IMR-90 (cell line): ENCODE results near the gene EDEM3. TPM values are rescaled to one million over a fixed set of nuclear protein-coding genes. Genes with fewer than 3 reads are reported as not detected.

Experiments used
- ATAC-seq: fragments of 200-7000 bp; cut with Tn5 transposase; 2 replicates; pipeline ENCODE4 v1.9.1; 2020; ENCODE audit warnings: low read depth, mild to moderate bottlenecking, moderate library complexity
- BruUV-seq: library from RNA; stranded (reverse); fragments of 400-500 nt; replicated peaks from 2 replicates; lab custom pipeline; 2021; lab: Mats Ljungman, UMichigan
- CTCF ChIA-PET: fragments of 300-600 bp; formaldehyde crosslinking; extraction: SDS; loops from one replicate; lab custom pipeline; 2021; ENCODE audit warnings: antibody characterized with exemption; lab: Yijun Ruan, JAX
- POLR2A ChIA-PET: fragments of 300-600 bp; sonication (Branson Sonifier 250); formaldehyde crosslinking; loops from one replicate; lab custom pipeline; 2022; ENCODE audit warnings: antibody characterized with exemption; ENCODE audit not compliant: unreplicated experiment; lab: Charles Lee
- DNase-seq: peaks from one replicate; pipeline ENCODE4 v3.0.0; 2013
- H2AFZ ChIP-seq: replicated peaks from 2 replicates; pipeline ENCODE3; 2013; ENCODE audit warnings: low read length, mild to moderate bottlenecking; ENCODE audit not compliant: poor library complexity
- H2AK5ac ChIP-seq: 2 replicates; pipeline ENCODE4 v1.6.1; 2013; ENCODE audit warnings: low read depth, low read length, inconsistent platforms
- H2AK9ac ChIP-seq: replicated peaks from 2 replicates; pipeline ENCODE3; 2013; ENCODE audit warnings: mild to moderate bottlenecking, low read depth, low read length, moderate library complexity; ENCODE audit not compliant: poor library complexity
- H2BK120ac ChIP-seq: 2 replicates; pipeline ENCODE4 v1.6.1; 2013; ENCODE audit warnings: low read depth, low read length, inconsistent platforms
- H2BK15ac ChIP-seq: 3 replicates; pipeline ENCODE4 v1.6.1; 2013; ENCODE audit warnings: low read depth, low read length, inconsistent platforms
- H2BK20ac ChIP-seq: 2 replicates; pipeline ENCODE4 v1.6.1; 2013; ENCODE audit warnings: low read depth, mild to moderate bottlenecking, inconsistent platforms, low read length, moderate library complexity
- H2BK5ac ChIP-seq: 2 replicates; pipeline ENCODE4 v1.6.1; 2013; ENCODE audit warnings: mild to moderate bottlenecking, low read depth, low read length, inconsistent platforms; ENCODE audit not compliant: poor library complexity, severe bottlenecking
- H3K14ac ChIP-seq: replicated peaks from 2 replicates; pipeline ENCODE4 v1.6.1; 2013; ENCODE audit warnings: low read depth, low read length, inconsistent platforms
- H3K18ac ChIP-seq: 2 replicates; pipeline ENCODE4 v1.6.1; 2013; ENCODE audit warnings: low read depth, low read length, control low read depth
- H3K23ac ChIP-seq: 2 replicates; pipeline ENCODE4 v1.6.1; 2013; ENCODE audit warnings: low read depth, low read length, inconsistent platforms
- H3K27ac ChIP-seq: 2 replicates; pipeline ENCODE4 v1.5.1; 2013; ENCODE audit warnings: mild to moderate bottlenecking, control low read depth, low read length; ENCODE audit not compliant: insufficient read depth
- H3K27me3 ChIP-seq: 2 replicates; pipeline ENCODE4 v1.6.1; 2013; ENCODE audit warnings: low read length; ENCODE audit not compliant: control insufficient read depth, insufficient read depth
- H3K36me3 ChIP-seq: 2 replicates; pipeline ENCODE4 v1.6.1; 2013; ENCODE audit warnings: low read length, mixed read lengths; ENCODE audit not compliant: control insufficient read depth, insufficient read depth
- H3K4ac ChIP-seq: 2 replicates; pipeline ENCODE4 v1.6.1; 2013; ENCODE audit warnings: low read depth, low read length, inconsistent platforms
- H3K4me1 ChIP-seq: 2 replicates; pipeline ENCODE4 v1.6.1; 2013; ENCODE audit warnings: low read length, mixed read lengths; ENCODE audit not compliant: control insufficient read depth, insufficient read depth
- H3K4me2 ChIP-seq: 2 replicates; pipeline ENCODE4 v1.6.1; 2013; ENCODE audit warnings: low read depth, mild to moderate bottlenecking, control low read depth, low read length, moderate library complexity
- H3K4me3 ChIP-seq: 2 replicates; pipeline ENCODE4 v1.5.1; 2013; ENCODE audit warnings: low read depth, mild to moderate bottlenecking, control low read depth, low read length, moderate library complexity; ENCODE audit not compliant: insufficient read depth
- H3K56ac ChIP-seq: 2 replicates; pipeline ENCODE4 v1.6.1; 2013; ENCODE audit warnings: low read length, inconsistent platforms; ENCODE audit not compliant: insufficient read depth; ENCODE audit errors: extremely low read depth
- H3K79me1 ChIP-seq, 2 experiments: 2 replicates each; pipeline ENCODE4 v1.6.1; 2013; ENCODE audit warnings: low read length in 2 of 2, inconsistent platforms in 1 of 2, low read depth in 1 of 2
- H3K9ac ChIP-seq: 2 replicates; pipeline ENCODE4 v1.6.1; 2013; ENCODE audit warnings: low read depth, low read length, control low read depth
- H3K9me1 ChIP-seq: 2 replicates; pipeline ENCODE4 v1.6.1; 2013; ENCODE audit warnings: low read length, inconsistent platforms; ENCODE audit not compliant: insufficient read depth
- H3K9me3 ChIP-seq: 2 replicates; pipeline ENCODE4 v1.6.1; 2013; ENCODE audit warnings: low read length; ENCODE audit not compliant: control insufficient read depth, insufficient read depth
- H4K20me1 ChIP-seq: 2 replicates; pipeline ENCODE4 v1.6.1; 2013; ENCODE audit warnings: low read length, inconsistent platforms; ENCODE audit not compliant: insufficient read depth
- H4K5ac ChIP-seq: 2 replicates; pipeline ENCODE4 v1.6.1; 2013; ENCODE audit warnings: mild to moderate bottlenecking, low read depth, low read length, control low read depth
- H4K8ac ChIP-seq, 2 experiments: 2 replicates each; pipeline ENCODE4 v1.6.1; 2013; ENCODE audit warnings: low read depth in 2 of 2, low read length in 2 of 2, control low read depth in 1 of 2, inconsistent platforms in 1 of 2
- H4K91ac ChIP-seq: 2 replicates; pipeline ENCODE4 v1.6.1; 2013; ENCODE audit warnings: low read depth, low read length, inconsistent platforms; ENCODE audit not compliant: insufficient read depth
- BHLHE40 ChIP-seq: fragments of 150-350 bp; IDR thresholded peaks from 2 replicates; pipeline ENCODE4 v1.6.1; 2016; ENCODE audit warnings: mild to moderate bottlenecking, low read depth, low read length
- CEBPB ChIP-seq: IDR thresholded peaks from 2 replicates; pipeline ENCODE4 v1.6.1; 2012; ENCODE audit warnings: low read depth, low read length, improper control_type of control experiment
- CHD1 ChIP-seq: IDR thresholded peaks from 2 replicates; pipeline ENCODE4 v1.6.1; 2012; ENCODE audit warnings: low read depth, low read length, improper control_type of control experiment
- CTCF ChIP-seq: conservative IDR thresholded peaks from 2 replicates; pipeline ENCODE4 v1.5.1; 2012; ENCODE audit warnings: mild to moderate bottlenecking, low read depth, low read length, improper control_type of control experiment
- ELK1 ChIP-seq: fragments of 150-350 bp; IDR thresholded peaks from 2 replicates; pipeline ENCODE4 v1.6.1; 2016; ENCODE audit warnings: low read depth, mild to moderate bottlenecking, low read length, moderate library complexity, borderline replicate concordance
- FOS ChIP-seq: fragments of 150-350 bp; IDR thresholded peaks from 2 replicates; pipeline ENCODE4 v1.6.1; 2016; ENCODE audit warnings: low read depth, low read length
- MAZ ChIP-seq: IDR thresholded peaks from 2 replicates; pipeline ENCODE4 v1.6.1; 2012; ENCODE audit warnings: low read depth, mild to moderate bottlenecking, low read length, improper control_type of control experiment, moderate library complexity, borderline replicate concordance
- NFE2L2 ChIP-seq: fragments of 150-350 bp; IDR thresholded peaks from 2 replicates; pipeline ENCODE4 v1.6.1; 2016; ENCODE audit warnings: low read depth, mild to moderate bottlenecking, low read length
- POLR2A ChIP-seq: IDR thresholded peaks from 2 replicates; pipeline ENCODE4 v1.6.1; 2012; ENCODE audit warnings: mild to moderate bottlenecking, low read depth, low read length
- RAD21 ChIP-seq: IDR thresholded peaks from 2 replicates; pipeline ENCODE4 v1.6.1; 2012; ENCODE audit warnings: low read length, improper control_type of control experiment
- RCOR1 ChIP-seq: IDR thresholded peaks from 2 replicates; pipeline ENCODE4 v1.6.1; 2012; ENCODE audit warnings: mild to moderate bottlenecking, low read length, improper control_type of control experiment; ENCODE audit not compliant: insufficient replicate concordance
- RFX5 ChIP-seq: IDR thresholded peaks from 2 replicates; pipeline ENCODE4 v1.8.0; 2012; ENCODE audit warnings: low read depth, mild to moderate bottlenecking, low read length, moderate library complexity
- WGBS, 2 experiments: methylation state at CpG; one replicate each; pipeline versions ENCODE4 v1.1.5 to v1.1.7; 2013; ENCODE audit warnings: missing lambda C conversion rate in 2 of 2; ENCODE audit not compliant: insufficient read length in 1 of 2; ENCODE audit errors: extremely low coverage in 2 of 2; 5-methylcytosine and 5-hydroxymethylcytosine counted together
- dilution Hi-C: fragments of 300-500 bp; cut with HindIII; formaldehyde crosslinking; loops from one replicate; pipeline ENCODE4 v1.14.3; 2018; ENCODE audit warnings: low sequenced_read_pairs; ENCODE audit not compliant: unreplicated experiment
- in situ Hi-C: fragments of 300-500 bp; cut with MboI; formaldehyde crosslinking; loops from 3 replicates; pipeline ENCODE4 v1.14.3; 2019; ENCODE audit warnings: low sequenced_read_pairs, inconsistent platforms, mixed read lengths
- intact Hi-C: fragments of 100-400 bp; cut with micrococcal nuclease; formaldehyde crosslinking; loops from 2 replicates; pipeline ENCODE4 v1.10.0; 2022
- polyA plus RNA-seq, 3 experiments: library from polyadenylated mRNA; depleted of rRNA; stranded (reverse); fragments of >200 nt; gene quantifications; 2 replicates each; pipeline ENCODE4 v1.2.3, GENCODE V29; 2012; ENCODE audit warnings: low replicate concordance in 1 of 3
- total RNA-seq: library from RNA; depleted of rRNA; stranded (reverse); fragments of >200 nt; gene quantifications from 2 replicates; pipeline ENCODE4 v1.2.3, GENCODE V29; 2012
- TF ChIP-seq, protein P1 (sequence below): fragments of 150-350 bp; IDR thresholded peaks from 2 replicates; pipeline ENCODE4 v1.6.1; 2017; ENCODE audit warnings: mild to moderate bottlenecking, antibody characterized with exemption, low read length, low read depth

Gene EDEM3
- total and polyA plus RNA-seq, 2 of the 4 experiments (the other 2 are of a cell fraction), result 17.5 to 29.9 TPM

- no peaks in the 10 kb centered on the region for H3K9me1 ChIP-seq
- POLR2A ChIA-PET, result no interaction called here
- dilution Hi-C loops, result no loop called here
Measured at GRCh38 chr1:184767591-184767990, 12.9 kb upstream of the EDEM3 start.

More at GRCh38 chr1:184767591-184767990, 12.9 kb upstream of the EDEM3 start:
- H4K91ac ChIP-seq, result no peak overlapping the region
- no peaks in the 10 kb centered on the region for H3K4me1 ChIP-seq
- H3K36me3 ChIP-seq, result no peaks in the 10 kb centered on the region
- CTCF ChIA-PET, result interaction anchor here (1.1 kb wide), 1 partner anchor 201 kb away, joined by 3 read pairs; no protein-coding TSS in a partner anchor
- TF ChIP-seq NFE2L2, result no peak
- TF ChIP-seq RCOR1, result no peak
- TF ChIP-seq, protein P1, sequence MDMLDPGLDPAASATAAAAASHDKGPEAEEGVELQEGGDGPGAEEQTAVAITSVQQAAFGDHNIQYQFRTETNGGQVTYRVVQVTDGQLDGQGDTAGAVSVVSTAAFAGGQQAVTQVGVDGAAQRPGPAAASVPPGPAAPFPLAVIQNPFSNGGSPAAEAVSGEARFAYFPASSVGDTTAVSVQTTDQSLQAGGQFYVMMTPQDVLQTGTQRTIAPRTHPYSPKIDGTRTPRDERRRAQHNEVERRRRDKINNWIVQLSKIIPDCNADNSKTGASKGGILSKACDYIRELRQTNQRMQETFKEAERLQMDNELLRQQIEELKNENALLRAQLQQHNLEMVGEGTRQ, result no peak
- no peak for TF ChIP-seq RFX5
- TF ChIP-seq POLR2A, result no peak
- TF ChIP-seq BHLHE40, result no peak
- no peak for TF ChIP-seq CEBPB
- TF ChIP-seq RAD21, result no peak
- TF ChIP-seq CHD1, result no peak
- TF ChIP-seq MAZ, result no peak
- TF ChIP-seq ELK1, result no peak
- TF ChIP-seq CTCF, result no peak
- TF ChIP-seq FOS, result no peak
- no peak overlapping the region for H4K5ac ChIP-seq
- H3K23ac ChIP-seq, result no peak overlapping the region
- H3K4ac ChIP-seq, result no peak overlapping the region
- no peak overlapping the region for H2AFZ ChIP-seq
- no peaks in the 10 kb centered on the region for H3K27me3 ChIP-seq
- no peak overlapping the region for H2BK5ac ChIP-seq
- no peak overlapping the region for H2BK15ac ChIP-seq
- H3K27ac ChIP-seq, result no peak overlapping the region
- no peak overlapping the region for H2AK5ac ChIP-seq
- H3K18ac ChIP-seq, result no peak overlapping the region
- H4K8ac ChIP-seq, result no peak overlapping the region
- no peak overlapping the region for H2AK9ac ChIP-seq
- 93% methylated on average over 2 of the region's 5 CpGs; no CpG with 5 or more reads in 1 of the 2 experiments for WGBS, 2 experiments
- no peak overlapping the region for H3K14ac ChIP-seq
- intact Hi-C loops, result no loop called here
- H3K4me3 ChIP-seq, result no peak overlapping the region
- in situ Hi-C loops, result no loop called here
- BruUV-seq, result no TSS peak
- no peaks in the 10 kb centered on the region for H4K20me1 ChIP-seq
- H2BK120ac ChIP-seq, result no peak overlapping the region
- no peaks in the 10 kb centered on the region for H3K9me3 ChIP-seq
- no peak for ATAC-seq
- H2BK20ac ChIP-seq, result no peak overlapping the region
- no peak for DNase-seq
- no peak overlapping the region for H3K4me2 ChIP-seq
- no peak overlapping the region for H3K56ac ChIP-seq
- no peaks in the 10 kb centered on the region for H3K79me1 ChIP-seq
- no peak overlapping the region for H3K9ac ChIP-seq
